BE2C (cell line): ENCODE data around the gene GPR18.

ENCODE experiments used
- DNase-seq: peaks from one replicate; pipeline ENCODE4 v3.0.0-alpha.2; 2020
- H3K27me3 ChIP-seq: fragments of 250-450 bp; sonication (Bioruptor Pico); 2 replicates; pipeline ENCODE4 v1.5.1; 2020; ENCODE audit warnings: mild to moderate bottlenecking
- H3K36me3 ChIP-seq: fragments of 250-450 bp; sonication (Bioruptor Pico); 2 replicates; pipeline ENCODE4 v1.5.1; 2020; ENCODE audit warnings: mild to moderate bottlenecking
- H3K4me1 ChIP-seq: fragments of 250-450 bp; sonication (Bioruptor Pico); 2 replicates; pipeline ENCODE4 v1.5.1; 2020
- H3K4me3 ChIP-seq: 2 replicates; pipeline ENCODE4 v1.5.1; 2011; ENCODE audit warnings: low read depth, low read length
- H3K9me3 ChIP-seq: fragments of 250-450 bp; sonication (Bioruptor Pico); 2 replicates; pipeline ENCODE4 v1.5.1; 2020
- TF ChIP-seq, protein P1 (sequence below): IDR thresholded peaks from 2 replicates; pipeline ENCODE4 v1.5.1; 2012; ENCODE audit warnings: mild to moderate bottlenecking, low read depth, low read length

GPR18 gene

GRCh38 chr13:99227909-99228688 lies 30.1 kb downstream of the GPR18 start:
- H3K4me1 ChIP-seq, result no peaks in the 10 kb centered on the region
- H3K27me3 ChIP-seq, result no peaks in the 10 kb centered on the region
- no peaks in the 10 kb centered on the region; the same call in 1 of the 2 replicates for H3K36me3 ChIP-seq
- TF ChIP-seq, protein P1, sequence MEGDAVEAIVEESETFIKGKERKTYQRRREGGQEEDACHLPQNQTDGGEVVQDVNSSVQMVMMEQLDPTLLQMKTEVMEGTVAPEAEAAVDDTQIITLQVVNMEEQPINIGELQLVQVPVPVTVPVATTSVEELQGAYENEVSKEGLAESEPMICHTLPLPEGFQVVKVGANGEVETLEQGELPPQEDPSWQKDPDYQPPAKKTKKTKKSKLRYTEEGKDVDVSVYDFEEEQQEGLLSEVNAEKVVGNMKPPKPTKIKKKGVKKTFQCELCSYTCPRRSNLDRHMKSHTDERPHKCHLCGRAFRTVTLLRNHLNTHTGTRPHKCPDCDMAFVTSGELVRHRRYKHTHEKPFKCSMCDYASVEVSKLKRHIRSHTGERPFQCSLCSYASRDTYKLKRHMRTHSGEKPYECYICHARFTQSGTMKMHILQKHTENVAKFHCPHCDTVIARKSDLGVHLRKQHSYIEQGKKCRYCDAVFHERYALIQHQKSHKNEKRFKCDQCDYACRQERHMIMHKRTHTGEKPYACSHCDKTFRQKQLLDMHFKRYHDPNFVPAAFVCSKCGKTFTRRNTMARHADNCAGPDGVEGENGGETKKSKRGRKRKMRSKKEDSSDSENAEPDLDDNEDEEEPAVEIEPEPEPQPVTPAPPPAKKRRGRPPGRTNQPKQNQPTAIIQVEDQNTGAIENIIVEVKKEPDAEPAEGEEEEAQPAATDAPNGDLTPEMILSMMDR, result no peak
- no peak for DNase-seq
- H3K9me3 ChIP-seq, result no peaks in the 10 kb centered on the region
- H3K4me3 ChIP-seq, result no peak overlapping the region

- no peaks in the 10 kb centered on the region for H3K4me1 ChIP-seq
- DNase-seq, result no peak
- no peak overlapping the region for H3K4me3 ChIP-seq
- no peaks in the 10 kb centered on the region for H3K27me3 ChIP-seq
- H3K9me3 ChIP-seq, result no peaks in the 10 kb centered on the region
- no peaks in the 10 kb centered on the region; the same call in 1 of the 2 replicates for H3K36me3 ChIP-seq
- TF ChIP-seq, protein P1, result no peak
Measured at GRCh38 chr13:99227331-99227900, 30.8 kb downstream of the GPR18 start.

GRCh38 chr13:99226513-99226912 lies 31.7 kb downstream of the GPR18 start:
- H3K4me3 ChIP-seq, result no peak overlapping the region
- peaks cover 3% of the 10 kb centered on the region; the same call in 1 of the 2 replicates for H3K36me3 ChIP-seq
- DNase-seq, result no peak
- TF ChIP-seq, protein P1, result no peak
- no peaks in the 10 kb centered on the region for H3K4me1 ChIP-seq
- H3K9me3 ChIP-seq, result no peaks in the 10 kb centered on the region
- no peaks in the 10 kb centered on the region for H3K27me3 ChIP-seq

- no peaks in the 10 kb centered on the region for H3K9me3 ChIP-seq
- H3K4me1 ChIP-seq, result no peaks in the 10 kb centered on the region
- no peak overlapping the region for H3K4me3 ChIP-seq
- no peak for DNase-seq
- H3K36me3 ChIP-seq, result peaks cover 3% of the 10 kb centered on the region; the same call in 1 of the 2 replicates
- TF ChIP-seq, protein P1, result no peak
- H3K27me3 ChIP-seq, result no peaks in the 10 kb centered on the region
Measured at GRCh38 chr13:99225078-99225477, 33.1 kb downstream of the GPR18 start.

DNA sequence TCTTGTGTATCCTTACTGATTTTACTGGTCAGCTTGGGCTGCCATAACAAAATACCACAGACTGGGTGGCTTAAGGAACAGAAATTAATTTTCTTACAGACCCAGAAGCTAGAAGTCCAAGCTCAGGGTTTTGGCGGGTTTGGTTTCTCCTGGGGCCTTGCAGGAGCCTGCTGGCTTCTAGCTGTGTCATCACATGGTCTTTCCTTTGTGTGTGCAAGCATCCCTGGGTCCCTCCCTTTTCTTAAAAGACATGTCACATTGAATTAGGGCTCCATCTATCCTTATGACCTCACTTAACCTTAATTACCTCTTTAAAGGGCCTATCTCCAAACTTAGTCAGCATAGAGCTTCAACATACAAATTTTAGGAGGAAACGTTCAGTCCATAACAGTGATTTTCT lies 34.2 kb downstream of the GPR18 start:
- no peaks in the 10 kb centered on the region for H3K27me3 ChIP-seq
- H3K36me3 ChIP-seq, result peaks cover 3% of the 10 kb centered on the region; the same call in 1 of the 2 replicates
- no peaks in the 10 kb centered on the region for H3K9me3 ChIP-seq
- TF ChIP-seq, protein P1, result no peak
- no peak overlapping the region for H3K4me3 ChIP-seq
- H3K4me1 ChIP-seq, result no peaks in the 10 kb centered on the region
- no peak for DNase-seq

- H3K4me3 ChIP-seq, result no peak overlapping the region
- peaks cover 3% of the 10 kb centered on the region; the same call in 1 of the 2 replicates for H3K36me3 ChIP-seq
- H3K9me3 ChIP-seq, result no peaks in the 10 kb centered on the region
- TF ChIP-seq, protein P1, result no peak
- no peaks in the 10 kb centered on the region for H3K4me1 ChIP-seq
- H3K27me3 ChIP-seq, result no peaks in the 10 kb centered on the region
- no peak for DNase-seq
Measured at GRCh38 chr13:99223587-99223986, 34.6 kb downstream of the GPR18 start.
